ENCODE results near the gene PSMA6.

GRCh38 chr14:35331605-35332516 is 39.7 kb downstream of the PSMA6 start:
- no peak for TF ChIP-seq CTCF (conservative IDR thresholded peaks at IDR 0.05)
- TF ChIP-seq ZFX (IDR thresholded peaks at IDR 0.05), result peak; percentile 56
